Cardiac muscle cell (in vitro differentiated cells and primary cell): ENCODE results near the gene PDE4B. TPM values are rescaled to one million over a fixed set of nuclear protein-coding genes. Genes with fewer than 3 reads are reported as not detected.

ENCODE experiments used
- DNase-seq, 2 donors: peaks; one replicate each; pipeline versions ENCODE4 v3.0.0 to v3.0.0-alpha.2; 2010 to 2017; ENCODE audit warnings: low read depth in 1 of 2, low spot score in 1 of 2
- H3K27ac ChIP-seq: fragments of 200-600 bp; sonication (generic); 2 replicates; pipeline ENCODE4 v1.5.1; 2016
- H3K27me3 ChIP-seq: fragments of 200-600 bp; sonication (generic); 2 replicates; pipeline ENCODE4 v1.6.0; 2016; ENCODE audit warnings: control low read depth
- H3K36me3 ChIP-seq: fragments of 200-600 bp; sonication (generic); 2 replicates; pipeline ENCODE4 v1.5.1; 2016; ENCODE audit warnings: control low read depth
- H3K4me1 ChIP-seq: fragments of 200-600 bp; sonication (generic); 2 replicates; pipeline ENCODE4 v1.8.1; 2017; ENCODE audit warnings: low read depth, mild to moderate bottlenecking, mixed run types
- H3K4me3 ChIP-seq: fragments of 200-600 bp; sonication (generic); 2 replicates; pipeline ENCODE4 v1.5.1; 2016; ENCODE audit warnings: mild to moderate bottlenecking
- H3K9me3 ChIP-seq: fragments of 200-600 bp; sonication (generic); 2 replicates; pipeline ENCODE4 v1.5.1; 2017; ENCODE audit warnings: low read depth, mild to moderate bottlenecking, control low read depth
- polyA plus RNA-seq: library from polyadenylated mRNA; unstranded; fragments of >200 nt; fragmentation: Nextera tagmentation; extraction: Ambion mirVana; gene quantifications from 2 replicates; pipeline ENCODE4 v1.2.1, GENCODE V29; 2016
- total RNA-seq: library from RNA; depleted of rRNA; stranded (reverse); fragments of >200 nt; gene quantifications from 2 replicates; pipeline ENCODE4 v1.2.3, GENCODE V29; 2016
- TF ChIP-seq, protein P1 (sequence below): IDR thresholded peaks from 2 replicates; pipeline ENCODE4 v1.5.1; 2012; ENCODE audit warnings: low read depth, mild to moderate bottlenecking, low read length

PDE4B gene
- total and polyA plus RNA-seq, 2 experiments from 2014 or later, result 0.65 to 3.9 TPM

GRCh38 chr1:66247415-66248208 lies 454.9 kb downstream of the PDE4B start:
- no peak for DNase-seq
- Histone ChIP-seq H3K4me1 (no peaks in the 10 kb centered on the region), H3K4me3 (no peak overlapping the region), H3K27ac (no peak overlapping the region), H3K9me3 (no peaks in the 10 kb centered on the region), H3K27me3 (no peaks in the 10 kb centered on the region), H3K36me3 (no peaks in the 10 kb centered on the region)
- TF ChIP-seq, protein P1, sequence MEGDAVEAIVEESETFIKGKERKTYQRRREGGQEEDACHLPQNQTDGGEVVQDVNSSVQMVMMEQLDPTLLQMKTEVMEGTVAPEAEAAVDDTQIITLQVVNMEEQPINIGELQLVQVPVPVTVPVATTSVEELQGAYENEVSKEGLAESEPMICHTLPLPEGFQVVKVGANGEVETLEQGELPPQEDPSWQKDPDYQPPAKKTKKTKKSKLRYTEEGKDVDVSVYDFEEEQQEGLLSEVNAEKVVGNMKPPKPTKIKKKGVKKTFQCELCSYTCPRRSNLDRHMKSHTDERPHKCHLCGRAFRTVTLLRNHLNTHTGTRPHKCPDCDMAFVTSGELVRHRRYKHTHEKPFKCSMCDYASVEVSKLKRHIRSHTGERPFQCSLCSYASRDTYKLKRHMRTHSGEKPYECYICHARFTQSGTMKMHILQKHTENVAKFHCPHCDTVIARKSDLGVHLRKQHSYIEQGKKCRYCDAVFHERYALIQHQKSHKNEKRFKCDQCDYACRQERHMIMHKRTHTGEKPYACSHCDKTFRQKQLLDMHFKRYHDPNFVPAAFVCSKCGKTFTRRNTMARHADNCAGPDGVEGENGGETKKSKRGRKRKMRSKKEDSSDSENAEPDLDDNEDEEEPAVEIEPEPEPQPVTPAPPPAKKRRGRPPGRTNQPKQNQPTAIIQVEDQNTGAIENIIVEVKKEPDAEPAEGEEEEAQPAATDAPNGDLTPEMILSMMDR, result no peak

- DNase-seq, result no peak
- no peaks in the 10 kb centered on the region for H3K36me3 ChIP-seq
- TF ChIP-seq, protein P1, result no peak
- H3K4me1 ChIP-seq, result no peaks in the 10 kb centered on the region
- no peak overlapping the region for H3K27ac ChIP-seq
- H3K27me3 ChIP-seq, result no peaks in the 10 kb centered on the region
- H3K9me3 ChIP-seq, result no peaks in the 10 kb centered on the region
- H3K4me3 ChIP-seq, result no peak overlapping the region
Observed at GRCh38 chr1:66248257-66248656, 455.6 kb downstream of the PDE4B start.

GRCh38 chr1:66248746-66249145 lies 456.1 kb downstream of the PDE4B start:
- DNase-seq, result no peak
- H3K9me3 ChIP-seq, result no peaks in the 10 kb centered on the region
- no peak overlapping the region for H3K4me3 ChIP-seq
- no peaks in the 10 kb centered on the region for H3K4me1 ChIP-seq
- H3K27me3 ChIP-seq, result no peaks in the 10 kb centered on the region
- no peaks in the 10 kb centered on the region for H3K36me3 ChIP-seq
- TF ChIP-seq, protein P1, result no peak
- no peak overlapping the region for H3K27ac ChIP-seq

DNA sequence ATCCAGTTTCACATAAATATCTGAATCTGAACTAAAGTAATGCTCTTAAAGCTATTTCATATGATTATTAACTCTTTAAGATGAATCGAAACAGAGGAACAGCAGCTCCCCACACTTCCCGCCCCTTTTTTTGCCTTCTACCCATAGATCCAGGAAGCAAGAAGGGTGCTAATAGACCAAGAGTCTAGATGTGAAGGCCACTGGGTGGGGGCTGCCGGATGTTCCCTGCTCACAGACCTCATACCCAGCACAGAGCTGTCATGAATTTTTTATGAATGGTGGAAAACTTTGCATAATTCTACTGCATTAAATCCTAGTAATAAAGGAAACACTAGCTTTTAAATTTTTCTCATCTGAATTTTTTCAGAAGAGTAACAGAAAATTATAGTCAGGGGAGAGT lies 457.4 kb downstream of the PDE4B start:
- TF ChIP-seq, protein P1, result no peak
- H3K9me3 ChIP-seq, result no peaks in the 10 kb centered on the region
- H3K27me3 ChIP-seq, result no peaks in the 10 kb centered on the region
- no peak overlapping the region for H3K27ac ChIP-seq
- no peaks in the 10 kb centered on the region for H3K4me1 ChIP-seq
- H3K4me3 ChIP-seq, result no peak overlapping the region
- DNase-seq, result no peak
- no peaks in the 10 kb centered on the region for H3K36me3 ChIP-seq

- peak in 1 of 2 donors; percentile 88 for DNase-seq
- Histone ChIP-seq H3K36me3 (no peaks in the 10 kb centered on the region), H3K27ac (no peak overlapping the region), H3K4me1 (no peaks in the 10 kb centered on the region), H3K27me3 (no peaks in the 10 kb centered on the region), H3K4me3 (no peak overlapping the region), H3K9me3 (no peaks in the 10 kb centered on the region)
- TF ChIP-seq, protein P1, result no peak
Observed at GRCh38 chr1:66250478-66250877, 457.8 kb downstream of the PDE4B start.
